Measurements from ENCODE around the gene DFFB.

GRCh38 chr1:3907621-3908165 lies 50.4 kb downstream of the DFFB start:
- TF ChIP-seq POLR2A (IDR thresholded peaks at IDR 0.05; ENCODE audit: low read depth, low read length) (no peak), POLR2AphosphoS5 (IDR thresholded peaks at IDR 0.05; ENCODE audit: low read depth, low read length) (no peak), TAF1 (IDR thresholded peaks at IDR 0.05; ENCODE audit: borderline replicate concordance, low read depth, low read length) (no peak)
